OCI-M2 (cell line): Measurements from ENCODE around the gene GALC.

ENCODE experiments used
- DNase-seq: peaks from one replicate; lab custom pipeline; 2025; ENCODE audit not compliant: unreplicated experiment; lab: John Stamatoyannopoulos, UW

The GALC gene

DNA sequence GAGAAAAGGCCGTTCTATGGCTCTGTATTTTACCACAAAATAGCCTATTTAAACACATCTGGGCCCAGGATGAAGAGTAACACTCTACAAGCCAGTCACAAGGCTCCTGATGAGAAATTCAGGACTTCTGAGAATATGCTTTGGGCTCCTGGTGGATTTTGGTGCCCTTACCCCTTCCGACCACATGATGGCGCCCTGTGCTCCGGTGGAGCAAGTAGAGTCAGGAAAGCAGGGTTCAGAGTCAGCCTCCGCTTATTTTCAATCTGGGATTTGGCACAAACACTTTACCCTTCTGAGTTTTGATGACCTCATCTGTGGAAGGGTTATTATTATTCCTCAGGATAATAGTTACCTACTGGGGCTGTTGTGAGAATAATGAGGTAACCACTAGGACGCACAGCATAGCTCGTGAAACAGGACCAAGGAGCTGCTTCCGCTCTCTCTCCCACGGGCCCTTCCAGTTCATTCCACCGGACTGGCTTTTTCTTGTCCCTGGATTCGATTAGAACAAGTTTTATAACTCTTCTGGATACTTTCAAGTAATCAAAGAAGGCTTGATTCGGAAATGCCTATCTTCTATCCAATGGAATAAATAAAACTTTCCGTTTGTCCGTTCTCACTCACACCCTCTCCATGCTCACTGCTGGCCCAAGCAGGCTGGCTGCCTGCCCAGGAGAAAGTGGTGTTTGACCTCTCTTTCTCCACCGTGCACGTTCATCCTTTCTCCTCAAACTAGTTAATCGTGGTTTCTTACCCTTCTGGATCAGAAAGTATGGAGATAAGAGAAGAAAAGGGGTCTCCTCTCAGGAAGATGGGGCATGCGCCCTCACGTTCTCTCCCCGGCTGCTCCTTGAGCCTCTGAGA, 104.6 kb downstream of the GALC start:
- DNase-seq, result no peak

GRCh38 chr14:87883750-87884149, 109.2 kb downstream of the GALC start:
- no peak for DNase-seq
